GM21528 (cell line): ENCODE data around the gene PSMA6.
"Not testable (repeated sequence)": the region's sequence is repeated elsewhere in the genome, so short reads cannot be mapped to it uniquely, and the experiment has no call there.

Source experiments
- ATAC-seq: cut with Tn5 transposase; IDR thresholded peaks from one replicate; pipeline ENCODE4 v1.9.1; 2021; ENCODE audit warnings: mild to moderate bottlenecking, moderate library complexity; ENCODE audit not compliant: unreplicated experiment, low FRiP score

PSMA6 gene

GRCh38 chr14:35306114-35306513 lies 13.9 kb downstream of the PSMA6 start:
- no peak for ATAC-seq

GRCh38 chr14:35317820-35318219 lies 25.6 kb downstream of the PSMA6 start:
- no peak for ATAC-seq

DNA sequence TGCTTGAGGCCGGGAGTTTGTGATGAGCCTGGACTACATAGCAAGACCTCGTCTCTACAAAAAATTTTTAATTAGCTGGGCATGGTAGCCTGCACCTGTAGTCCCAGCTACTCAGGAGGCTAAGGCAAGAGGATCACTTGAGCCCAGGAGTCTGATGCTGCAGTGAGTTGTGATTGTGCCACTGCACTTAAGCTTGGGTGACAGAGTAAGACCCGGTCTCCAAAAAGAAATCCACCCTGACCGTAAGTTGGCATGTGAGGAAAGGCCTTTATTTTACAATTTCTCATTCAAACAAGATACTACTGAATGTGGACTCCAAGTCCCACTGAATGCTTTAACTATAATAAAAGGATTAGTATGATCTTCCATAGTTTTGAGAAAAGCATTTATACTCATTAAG lies 27.3 kb downstream of the PSMA6 start:
- ATAC-seq = no peak

GRCh38 chr14:35320472-35320871 lies 28.3 kb downstream of the PSMA6 start:
- no peak for ATAC-seq

- ATAC-seq = no peak
Observed at GRCh38 chr14:35326375-35326774, 34.2 kb downstream of the PSMA6 start.

DNA sequence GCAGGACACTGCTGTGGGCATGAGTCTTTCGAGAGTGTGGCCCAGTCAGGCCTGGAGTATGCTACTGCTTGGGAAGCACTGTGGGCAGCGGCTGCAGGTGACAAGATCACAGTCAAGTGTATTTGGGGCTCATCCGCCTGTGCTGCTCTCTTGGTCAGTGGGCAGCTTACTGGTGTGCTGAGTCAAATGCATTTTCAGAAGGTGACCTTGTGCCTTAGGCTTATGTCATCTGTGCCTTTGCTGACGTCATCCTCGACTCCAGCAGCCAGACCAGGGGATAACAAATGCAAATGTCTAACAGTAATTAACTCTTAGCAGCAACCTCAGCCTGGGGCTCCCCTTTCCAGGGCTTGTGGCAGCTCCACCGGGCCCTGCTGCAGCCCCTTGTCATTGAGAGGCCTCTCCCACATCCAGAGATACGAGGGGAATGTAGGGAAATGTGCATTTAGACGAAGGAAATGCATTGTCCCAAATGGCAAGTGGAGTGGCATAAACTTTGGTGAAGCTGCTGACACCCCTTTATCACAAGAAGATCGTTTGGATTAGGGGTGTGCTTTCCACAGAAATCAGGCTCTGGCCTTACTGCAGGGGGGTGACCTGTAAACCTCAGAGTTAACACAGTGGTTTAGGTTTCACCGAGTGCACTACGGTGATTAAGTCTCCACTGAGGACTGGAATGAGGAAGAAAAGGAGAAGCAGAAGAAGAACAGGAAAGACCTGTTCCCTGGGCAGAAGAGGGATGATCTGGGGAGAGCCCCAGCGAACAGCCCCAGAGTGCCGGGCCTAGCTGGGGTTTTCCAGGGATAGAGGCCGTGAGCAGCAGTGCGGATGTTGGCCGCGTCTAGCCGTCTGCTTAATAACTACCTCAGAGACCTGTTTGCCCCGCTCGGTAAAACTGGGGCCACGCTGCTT lies 39.7 kb downstream of the PSMA6 start:
- ATAC-seq = no peak

DNA sequence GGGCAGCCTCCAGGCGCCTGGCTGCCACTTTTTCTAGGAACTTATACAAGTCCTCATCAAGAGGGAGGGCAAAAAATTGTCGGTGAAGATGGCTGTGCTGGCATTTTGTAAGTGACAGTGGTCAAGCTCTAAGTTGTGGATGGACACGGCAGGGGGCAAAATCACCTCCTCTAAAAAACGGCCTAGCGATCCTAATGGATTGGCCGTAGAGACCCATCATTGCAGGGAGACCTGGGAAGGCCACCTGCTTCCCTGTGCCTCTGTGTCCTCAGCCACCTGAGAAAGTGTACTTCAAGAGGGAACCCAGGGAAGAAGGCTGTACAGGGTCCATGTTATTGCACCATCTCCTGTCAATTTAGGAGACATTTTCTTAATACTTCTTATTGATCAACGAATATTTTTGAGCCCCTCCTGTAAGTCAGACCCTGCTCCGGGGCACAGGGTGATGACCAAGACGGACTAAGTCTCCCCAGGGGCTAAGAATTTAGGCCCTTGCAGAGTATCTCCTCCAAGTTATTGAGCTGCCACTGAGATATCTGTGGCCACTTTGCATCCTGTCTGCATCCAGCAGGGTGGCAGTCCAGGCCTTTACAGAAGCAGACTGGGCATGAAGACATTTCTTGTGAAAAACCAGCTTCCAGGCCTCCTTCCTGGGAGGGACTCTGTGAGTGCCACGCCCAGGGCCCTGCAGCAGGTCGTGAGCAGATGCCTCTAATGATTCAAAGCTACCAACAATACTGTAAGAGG lies 40.5 kb downstream of the PSMA6 start:
- no peak for ATAC-seq

DNA sequence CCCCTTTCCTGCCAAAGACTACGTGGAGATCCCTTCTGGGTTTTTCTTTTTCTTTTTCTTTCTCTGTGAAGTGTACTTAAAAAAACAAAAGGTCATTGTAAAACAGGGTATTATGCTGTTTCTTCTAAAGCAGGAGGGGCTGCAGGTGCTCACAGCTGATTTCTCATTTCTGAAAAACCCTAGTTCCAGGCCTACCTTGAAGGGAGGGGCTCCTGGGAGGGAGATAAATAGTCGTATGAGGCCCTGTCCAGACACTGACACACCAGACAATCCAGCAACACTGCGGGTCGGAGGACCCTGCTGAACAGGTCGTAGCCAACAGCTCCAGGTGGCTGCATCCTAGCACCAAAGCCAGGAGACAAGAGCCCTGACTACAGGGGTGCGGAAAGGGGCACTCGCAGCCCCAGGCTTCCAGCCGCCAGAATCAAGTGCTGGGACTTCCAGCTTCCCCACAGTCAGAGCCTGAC lies 41.1 kb downstream of the PSMA6 start:
- ATAC-seq = no peak

DNA sequence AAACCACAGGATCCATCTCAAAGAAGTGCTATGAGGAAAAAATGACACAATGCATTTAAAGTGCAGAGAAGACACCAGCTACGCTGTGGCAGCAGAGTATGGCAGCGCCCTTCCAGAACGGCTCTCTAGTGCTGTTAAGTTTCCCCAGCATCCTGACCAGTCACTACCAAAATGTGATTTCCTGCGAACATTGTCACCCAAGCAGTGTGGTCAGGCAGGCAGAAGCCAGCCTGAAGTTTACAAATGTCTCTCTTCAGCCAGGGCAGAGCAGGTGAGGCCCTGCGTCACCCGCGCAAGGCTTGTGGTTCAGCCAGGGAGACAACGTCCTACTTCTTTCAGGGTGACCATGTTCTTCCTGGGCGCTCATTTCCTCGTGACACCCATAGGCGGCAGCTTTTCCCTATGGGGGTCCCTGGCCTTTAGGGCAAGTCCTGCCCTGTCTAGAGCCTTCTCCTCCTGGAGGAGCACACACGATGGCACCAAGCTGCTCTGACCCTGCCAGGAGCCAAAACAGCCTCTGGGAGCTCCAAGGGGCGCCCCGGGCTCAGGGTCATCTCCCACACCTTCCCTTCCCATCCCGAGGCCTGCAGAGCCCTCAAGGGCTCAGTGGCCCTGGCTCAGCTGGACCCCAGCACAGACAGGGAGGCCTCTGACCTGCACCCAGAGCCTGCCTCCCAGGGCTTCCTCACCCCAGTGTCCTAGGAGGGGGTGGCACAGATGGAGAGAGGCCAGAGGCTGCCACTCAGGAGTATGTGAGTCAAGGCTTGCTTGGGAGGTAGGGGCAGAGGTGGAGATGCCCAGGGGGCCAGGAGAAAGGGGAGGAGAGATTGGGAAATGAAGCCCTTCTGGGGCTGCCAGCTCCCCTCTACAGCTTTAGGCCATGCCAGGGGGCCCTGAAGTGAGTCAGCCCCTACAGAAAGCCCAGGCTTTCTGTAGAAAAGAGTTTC lies 41.9 kb downstream of the PSMA6 start:
- no peak for ATAC-seq

- ATAC-seq = no peak
Observed at GRCh38 chr14:35335388-35336092, 43.4 kb downstream of the PSMA6 start.

- ATAC-seq = not testable (repeated sequence)
Observed at GRCh38 chr14:35336171-35336493, 44.0 kb downstream of the PSMA6 start.

GRCh38 chr14:35336494-35337268 lies 44.5 kb downstream of the PSMA6 start:
- ATAC-seq = no peak

GRCh38 chr14:35337269-35338255 lies 45.4 kb downstream of the PSMA6 start:
- ATAC-seq = no peak

DNA sequence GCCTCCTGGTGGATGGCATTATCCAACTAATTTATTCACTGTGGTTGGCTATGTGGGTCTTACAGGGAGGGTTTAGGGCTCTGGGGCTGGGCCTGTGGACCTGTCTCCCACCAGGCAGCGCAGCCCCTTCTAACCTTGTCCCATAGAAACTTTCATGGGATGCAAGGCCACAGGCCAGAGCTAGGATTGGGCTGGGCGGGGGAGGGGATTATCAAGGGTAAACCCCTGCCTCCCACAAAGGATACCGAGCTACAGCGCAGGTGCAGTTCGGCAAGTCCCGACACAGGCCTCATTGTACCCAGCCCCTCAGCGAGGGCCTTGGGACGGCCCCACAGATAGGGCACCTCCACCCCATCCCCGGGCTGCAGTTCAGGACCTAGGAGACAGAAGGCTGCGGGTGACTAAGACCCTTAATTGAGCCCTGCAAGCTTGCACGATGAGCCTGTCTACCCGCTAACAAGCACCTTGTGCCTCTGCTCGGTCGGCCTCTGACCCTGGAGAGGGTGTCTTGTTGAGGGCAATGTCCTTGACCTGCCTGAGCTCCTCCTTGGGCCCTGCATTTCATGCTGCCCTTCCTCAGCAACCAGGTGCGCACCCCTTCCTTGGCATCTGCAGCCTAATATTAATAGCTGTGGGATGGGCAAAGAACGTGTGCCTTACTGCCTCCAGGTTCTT lies 46.7 kb downstream of the PSMA6 start:
- no peak for ATAC-seq

GRCh38 chr14:35339761-35340406 lies 47.7 kb downstream of the PSMA6 start:
- no peak for ATAC-seq

DNA sequence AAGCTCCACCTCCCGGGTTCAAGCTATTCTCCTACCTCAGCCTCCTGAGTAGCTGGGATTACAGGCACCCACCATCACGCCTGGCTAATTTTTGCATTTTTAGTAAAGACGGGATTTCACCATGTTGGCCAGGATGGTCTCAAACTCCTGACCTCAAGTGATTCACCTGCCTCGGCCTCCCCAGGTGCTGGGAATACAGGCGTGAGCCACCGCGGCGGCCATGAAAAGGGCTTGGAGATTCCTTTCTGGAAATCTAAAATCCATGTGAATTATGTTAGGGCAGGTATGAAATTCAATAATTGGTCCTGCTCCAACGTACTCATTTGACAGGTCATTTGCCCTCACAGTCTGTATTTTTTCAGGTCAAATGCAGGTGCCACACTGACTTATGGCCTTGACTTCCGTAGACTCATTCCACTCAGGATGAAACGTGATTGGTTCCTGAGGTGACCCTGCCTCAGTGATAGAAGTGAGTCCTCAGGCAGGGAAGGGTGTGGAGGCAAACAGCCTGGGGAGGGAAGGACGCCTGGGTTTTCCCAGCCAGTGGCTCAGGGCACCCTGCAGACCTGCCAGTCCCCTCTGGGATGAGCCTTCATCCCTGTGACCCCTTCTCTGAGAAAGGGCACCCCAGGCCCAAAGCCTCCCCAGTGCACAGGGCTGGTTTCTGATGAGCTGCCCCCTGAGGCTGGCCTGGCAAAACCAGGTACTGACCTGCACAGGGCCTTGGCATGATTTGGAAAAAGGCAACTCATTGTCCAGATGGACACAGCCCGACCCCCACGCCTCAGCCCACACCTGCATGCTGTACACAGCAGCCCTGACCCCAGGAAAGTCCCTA lies 48.7 kb downstream of the PSMA6 start:
- no peak for ATAC-seq
